Astrocyte of the cerebellum (primary cell): ENCODE data around the gene SFXN5.

Source experiments
- DNase-seq: peaks from one replicate; pipeline ENCODE4 v3.0.0-alpha.2; 2011; ENCODE audit warnings: low read depth
- H3K4me3 ChIP-seq: 2 replicates; pipeline ENCODE4 v1.5.1; 2011; ENCODE audit warnings: mild to moderate bottlenecking, low read depth, low read length, moderate library complexity
- in situ Hi-C: cut with HindIII; loops from 2 replicates; pipeline ENCODE4 v1.10.0; 2017; ENCODE audit warnings: low sequenced_read_pairs
- TF ChIP-seq, protein P1 (sequence below): IDR thresholded peaks from 2 replicates; pipeline ENCODE4 v1.5.1; 2012; ENCODE audit warnings: low read length, low read depth, moderate library complexity, mild to moderate bottlenecking; ENCODE audit errors: missing control alignments

SFXN5 gene

DNA sequence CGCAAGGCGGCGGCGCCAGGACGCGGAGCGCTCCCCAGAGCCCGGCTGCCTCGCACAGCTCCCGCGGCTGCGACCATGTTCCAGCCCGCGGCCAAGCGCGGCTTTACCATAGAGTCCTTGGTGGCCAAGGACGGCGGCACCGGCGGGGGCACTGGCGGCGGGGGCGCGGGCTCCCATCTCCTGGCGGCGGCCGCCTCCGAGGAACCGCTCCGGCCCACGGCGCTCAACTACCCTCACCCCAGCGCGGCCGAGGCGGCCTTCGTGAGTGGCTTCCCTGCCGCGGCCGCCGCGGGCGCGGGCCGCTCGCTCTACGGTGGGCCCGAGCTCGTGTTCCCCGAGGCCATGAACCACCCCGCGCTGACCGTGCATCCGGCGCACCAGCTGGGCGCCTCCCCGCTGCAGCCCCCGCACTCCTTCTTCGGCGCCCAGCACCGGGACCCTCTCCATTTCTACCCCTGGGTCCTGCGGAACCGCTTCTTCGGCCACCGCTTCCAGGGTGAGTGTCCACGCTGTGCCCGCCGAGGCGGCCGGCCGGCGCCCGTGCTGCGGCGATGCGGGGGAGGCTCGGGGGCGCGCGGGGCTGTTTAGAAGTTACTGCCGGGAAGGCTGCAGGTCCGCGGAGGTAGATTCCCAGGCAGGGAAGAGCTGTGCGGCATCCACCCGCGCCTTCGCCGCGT lies 153.5 kb downstream of the SFXN5 start:
- in situ Hi-C loops, result no loop called here
- no peak overlapping the region for H3K4me3 ChIP-seq
- DNase-seq, result no peak
- TF ChIP-seq, protein P1, sequence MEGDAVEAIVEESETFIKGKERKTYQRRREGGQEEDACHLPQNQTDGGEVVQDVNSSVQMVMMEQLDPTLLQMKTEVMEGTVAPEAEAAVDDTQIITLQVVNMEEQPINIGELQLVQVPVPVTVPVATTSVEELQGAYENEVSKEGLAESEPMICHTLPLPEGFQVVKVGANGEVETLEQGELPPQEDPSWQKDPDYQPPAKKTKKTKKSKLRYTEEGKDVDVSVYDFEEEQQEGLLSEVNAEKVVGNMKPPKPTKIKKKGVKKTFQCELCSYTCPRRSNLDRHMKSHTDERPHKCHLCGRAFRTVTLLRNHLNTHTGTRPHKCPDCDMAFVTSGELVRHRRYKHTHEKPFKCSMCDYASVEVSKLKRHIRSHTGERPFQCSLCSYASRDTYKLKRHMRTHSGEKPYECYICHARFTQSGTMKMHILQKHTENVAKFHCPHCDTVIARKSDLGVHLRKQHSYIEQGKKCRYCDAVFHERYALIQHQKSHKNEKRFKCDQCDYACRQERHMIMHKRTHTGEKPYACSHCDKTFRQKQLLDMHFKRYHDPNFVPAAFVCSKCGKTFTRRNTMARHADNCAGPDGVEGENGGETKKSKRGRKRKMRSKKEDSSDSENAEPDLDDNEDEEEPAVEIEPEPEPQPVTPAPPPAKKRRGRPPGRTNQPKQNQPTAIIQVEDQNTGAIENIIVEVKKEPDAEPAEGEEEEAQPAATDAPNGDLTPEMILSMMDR, result no peak

DNA sequence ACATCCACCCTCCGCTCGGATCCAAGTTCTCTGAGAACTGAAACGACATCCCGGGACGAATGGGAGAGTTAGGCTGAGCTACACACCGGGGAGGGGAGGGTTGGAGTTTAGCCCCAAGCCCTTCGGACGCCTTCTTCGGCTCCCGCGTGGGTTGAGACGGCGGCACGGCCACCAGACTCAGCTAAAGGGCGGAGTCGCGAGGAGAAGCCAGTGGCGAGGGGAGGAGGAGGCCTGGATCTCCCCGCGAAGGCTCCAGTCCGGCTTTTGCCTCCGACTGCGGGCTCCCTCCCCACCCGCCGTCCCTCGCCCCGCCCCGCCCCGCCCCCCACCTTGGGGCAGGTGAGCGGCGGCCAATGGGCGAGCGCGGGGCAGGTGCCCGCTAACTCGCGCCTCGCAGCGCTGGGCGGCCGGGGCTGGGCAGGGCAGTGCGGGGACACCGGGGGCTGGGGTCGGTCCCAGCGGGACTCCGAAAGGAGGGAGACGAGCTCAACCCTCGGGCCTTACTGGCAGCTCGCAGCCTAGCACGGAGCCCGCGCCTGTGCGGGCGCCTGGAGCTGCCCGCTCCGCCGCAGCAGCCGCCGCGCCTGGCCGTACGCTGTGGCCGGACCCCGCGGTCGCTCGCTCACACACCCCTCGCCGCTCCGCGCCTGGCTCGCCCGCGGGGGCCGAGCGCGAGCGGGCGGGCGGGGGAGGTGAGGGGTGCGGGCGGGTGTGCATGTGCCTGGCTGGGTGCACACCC lies 154.2 kb downstream of the SFXN5 start, which contains the start of gene EMX1:
Gene EMX1 (plus strand): TSS at position 382 of the 739 bp plus-strand sequence. CDS start 334 bp downstream, at position 716.
- in situ Hi-C loops, result no loop called here
- DNase-seq, result no peak
- TF ChIP-seq, protein P1, result no peak
- no peak within 1 kb of the TSS for H3K4me3 ChIP-seq

DNA sequence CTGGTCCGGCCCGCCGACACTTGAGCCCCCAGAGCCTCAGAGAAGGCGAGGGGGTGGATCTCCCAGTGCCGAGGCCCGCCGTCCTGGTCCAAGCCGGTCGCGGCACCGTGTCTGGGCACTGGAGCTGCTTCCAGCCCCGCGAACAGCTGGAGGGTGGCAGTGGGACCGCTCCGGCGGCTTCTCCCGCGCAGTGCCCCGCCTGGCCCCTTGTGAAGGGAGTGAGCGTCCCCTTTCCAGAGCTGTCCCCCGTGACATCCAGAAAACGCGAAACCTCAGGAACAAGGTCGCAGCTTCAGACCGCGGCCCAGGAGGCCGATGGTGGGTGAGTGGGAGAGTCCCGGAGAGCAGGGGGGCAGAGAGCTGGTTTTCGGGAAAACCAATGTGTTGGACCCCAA lies 154.8 kb downstream of the SFXN5 start:
- no peak for DNase-seq
- no peak overlapping the region for H3K4me3 ChIP-seq
- in situ Hi-C loops, result no loop called here
- TF ChIP-seq, protein P1, result no peak

DNA sequence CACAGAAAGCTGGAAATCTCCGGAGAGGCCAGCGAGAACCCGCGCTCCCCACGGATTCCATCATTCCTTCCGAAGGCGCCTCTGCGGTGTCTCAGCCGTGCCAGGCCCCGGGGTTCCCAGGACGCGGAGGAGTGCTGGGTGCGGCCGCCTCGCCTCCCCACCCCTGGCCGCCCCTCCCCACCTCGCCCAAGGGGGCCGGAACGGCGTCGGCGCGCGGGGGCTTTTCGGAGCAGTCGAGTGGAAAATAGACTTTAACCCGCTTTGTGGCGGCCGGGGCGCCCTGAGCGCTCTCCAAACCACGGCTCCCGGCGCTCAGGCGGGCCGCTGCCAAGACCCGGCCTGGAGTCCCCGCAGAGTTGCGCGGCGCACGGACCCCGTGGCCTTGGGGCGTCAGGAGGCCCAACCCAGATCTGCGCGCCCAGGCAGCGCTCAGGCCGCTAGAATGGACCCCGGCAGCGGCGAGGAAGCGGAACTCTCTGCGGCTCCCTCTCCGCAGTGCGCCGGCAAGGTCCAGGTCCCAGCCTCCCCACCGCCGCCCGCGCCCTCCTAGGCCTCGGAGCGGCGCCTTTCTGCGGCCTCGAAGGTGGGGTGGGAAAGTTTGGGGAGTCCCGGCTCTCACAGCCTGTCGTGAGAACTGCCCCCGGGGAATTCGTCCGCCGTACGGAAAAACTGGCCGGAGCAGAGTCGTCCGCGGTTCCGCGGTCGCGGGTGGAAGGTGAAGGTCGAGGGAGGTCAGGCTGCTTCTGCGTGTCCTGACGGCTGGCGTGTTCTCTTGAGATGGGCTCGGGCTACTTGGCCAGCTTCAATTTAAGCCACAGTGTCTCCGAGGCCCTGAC lies 155.4 kb downstream of the SFXN5 start:
- DNase-seq, result no peak
- in situ Hi-C loops, result no loop called here
- peak overlapping the region; percentile 7 for H3K4me3 ChIP-seq
- TF ChIP-seq, protein P1, result no peak

DNA sequence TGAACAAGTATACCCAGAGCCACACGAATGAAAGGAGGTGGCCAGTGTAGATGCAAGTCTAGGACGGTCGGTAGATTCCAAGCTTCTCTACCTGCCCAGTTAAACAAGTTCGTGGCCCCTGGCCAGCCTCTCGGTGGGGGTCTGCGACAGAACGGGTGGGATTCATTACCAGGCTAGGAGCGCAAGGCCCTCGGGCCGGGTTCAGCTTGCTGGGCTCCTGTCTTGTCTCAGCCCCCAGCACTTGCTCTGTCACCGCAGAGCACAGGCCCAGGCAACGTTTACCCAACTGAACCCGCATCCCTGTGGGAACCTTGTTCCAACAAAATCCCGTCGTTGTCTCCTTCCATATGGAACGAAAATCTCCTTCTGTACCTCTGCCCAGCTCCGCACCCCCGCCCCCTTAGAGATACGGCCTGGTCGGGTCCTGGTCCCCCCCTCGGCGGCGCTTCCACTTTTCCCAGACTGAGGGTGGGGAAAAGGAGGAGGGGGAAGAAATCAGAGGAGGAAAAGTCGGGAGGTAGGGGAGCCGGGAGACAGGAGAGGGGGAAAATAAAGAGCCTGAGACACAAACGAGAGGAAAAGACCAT lies 156.1 kb downstream of the SFXN5 start:
- DNase-seq, result no peak
- TF ChIP-seq, protein P1, result no peak
- no peak overlapping the region for H3K4me3 ChIP-seq
- in situ Hi-C loops, result no loop called here
